GM19043 (cell line): Measurements from ENCODE around the gene DIAPH2.

Source experiments
- ATAC-seq: cut with Tn5 transposase; IDR thresholded peaks from one replicate; pipeline ENCODE4 v1.9.1; 2021; ENCODE audit warnings: low read depth; ENCODE audit not compliant: unreplicated experiment

DIAPH2 gene

GRCh38 chrX:97334850-97335249 is 650.2 kb downstream of the DIAPH2 start:
- no peak for ATAC-seq

DNA sequence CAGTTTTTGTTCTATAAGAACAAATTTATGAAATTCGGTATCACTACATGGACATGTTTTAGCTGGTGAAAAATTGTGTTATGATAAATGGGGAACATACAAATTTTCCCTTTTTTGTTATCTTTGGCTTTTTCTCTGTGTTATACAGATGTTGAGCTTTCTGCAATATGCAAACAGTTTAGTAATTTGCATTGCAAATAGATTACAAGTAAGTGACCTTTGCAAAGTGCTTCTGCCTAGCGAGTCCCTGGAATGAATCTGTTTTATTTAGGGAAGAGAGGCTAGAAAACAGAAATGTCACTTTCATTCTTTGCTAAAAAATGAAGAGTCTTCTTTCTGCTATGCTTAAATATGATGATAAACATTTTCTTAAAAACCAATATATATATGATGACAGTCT is 660.1 kb downstream of the DIAPH2 start:
- no peak for ATAC-seq

- ATAC-seq: no peak
These were observed 674.3 kb downstream of the DIAPH2 start for GRCh38 chrX:97358941-97359340.

DNA sequence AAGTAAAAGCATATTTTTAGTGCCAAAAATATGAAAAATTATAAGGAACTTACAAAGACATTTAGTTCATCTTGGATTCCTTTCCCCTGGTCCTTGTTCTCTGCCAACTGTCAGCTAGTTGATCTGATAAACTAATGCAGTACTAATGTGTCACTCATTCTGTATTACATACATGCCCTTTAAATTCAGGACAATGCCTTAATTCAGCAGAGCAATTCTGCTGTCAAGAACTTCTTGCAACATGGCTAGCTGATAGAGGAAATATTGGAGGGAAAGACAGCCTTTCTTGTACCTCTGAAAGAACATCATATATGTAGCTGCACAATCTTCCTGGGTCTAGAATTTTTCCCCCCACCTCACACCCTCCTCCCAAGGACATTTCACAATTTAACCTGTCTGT is 679.2 kb downstream of the DIAPH2 start:
- no peak for ATAC-seq

- ATAC-seq: no peak
These were observed 681.6 kb downstream of the DIAPH2 start for GRCh38 chrX:97366237-97366636.

DNA sequence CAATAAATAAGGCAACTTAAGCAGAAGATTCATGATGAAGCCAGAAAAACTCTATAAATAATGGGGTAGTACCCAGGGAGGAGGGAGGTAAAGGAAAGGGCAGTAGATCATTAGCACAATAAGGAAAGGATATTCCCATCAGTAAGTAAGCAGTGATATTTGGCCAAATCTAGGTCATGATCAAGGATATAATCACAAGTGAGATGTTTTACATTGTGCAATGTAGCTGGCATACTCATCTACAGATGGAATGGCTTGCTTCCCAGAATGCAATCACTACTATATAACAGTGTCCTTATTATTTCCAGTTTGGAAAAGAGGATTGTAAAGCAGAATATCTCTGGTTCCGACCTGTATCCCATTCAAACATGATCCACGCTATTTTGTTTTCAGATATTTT is 682.5 kb downstream of the DIAPH2 start:
- ATAC-seq: no peak

DNA sequence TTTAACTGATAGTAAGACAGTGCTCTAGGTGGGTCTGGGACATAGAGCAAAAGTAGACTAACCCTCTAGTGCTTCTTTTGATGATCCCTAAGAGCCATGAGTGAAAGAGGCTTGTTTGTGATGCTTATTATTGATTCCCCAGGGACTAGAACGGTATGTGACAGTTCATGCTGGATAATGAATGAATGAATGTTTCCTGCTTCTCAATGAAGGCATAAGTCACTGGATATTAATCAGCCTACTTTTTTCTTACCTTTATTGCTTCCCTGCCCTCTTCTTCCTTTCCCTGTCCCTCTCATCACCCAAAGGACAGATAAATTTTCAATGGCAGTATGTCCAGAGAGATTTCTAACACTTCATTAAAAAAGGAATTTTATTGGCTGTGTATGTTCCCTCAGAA is 685.3 kb downstream of the DIAPH2 start:
- ATAC-seq: no peak

- ATAC-seq: no peak
These were observed 687.5 kb downstream of the DIAPH2 start for GRCh38 chrX:97372001-97372766.

- ATAC-seq: no peak
These were observed 689.6 kb downstream of the DIAPH2 start for GRCh38 chrX:97374266-97374665.

DNA sequence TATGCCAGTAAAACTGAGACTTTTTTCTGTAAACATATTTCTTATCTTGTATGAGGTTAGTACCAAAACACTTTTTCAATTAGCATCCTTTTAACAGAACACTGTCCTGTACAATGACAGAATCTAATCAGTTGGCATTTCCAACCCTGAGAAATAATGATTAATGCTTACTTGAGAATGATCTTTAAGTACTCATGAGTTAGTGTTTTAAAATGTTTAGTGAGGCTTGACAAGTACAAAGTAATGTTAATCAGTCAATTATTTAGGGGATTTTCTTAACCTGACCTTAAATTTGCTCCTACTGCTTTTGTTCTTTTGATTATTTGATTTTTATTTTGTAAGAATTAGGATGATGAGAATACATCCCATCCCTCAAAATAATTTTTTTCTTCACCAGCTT is 695.6 kb downstream of the DIAPH2 start:
- no peak for ATAC-seq

- ATAC-seq: no peak
These were observed 700.0 kb downstream of the DIAPH2 start for GRCh38 chrX:97384685-97385084.

GRCh38 chrX:97387004-97387403 is 702.4 kb downstream of the DIAPH2 start:
- ATAC-seq: no peak

DNA sequence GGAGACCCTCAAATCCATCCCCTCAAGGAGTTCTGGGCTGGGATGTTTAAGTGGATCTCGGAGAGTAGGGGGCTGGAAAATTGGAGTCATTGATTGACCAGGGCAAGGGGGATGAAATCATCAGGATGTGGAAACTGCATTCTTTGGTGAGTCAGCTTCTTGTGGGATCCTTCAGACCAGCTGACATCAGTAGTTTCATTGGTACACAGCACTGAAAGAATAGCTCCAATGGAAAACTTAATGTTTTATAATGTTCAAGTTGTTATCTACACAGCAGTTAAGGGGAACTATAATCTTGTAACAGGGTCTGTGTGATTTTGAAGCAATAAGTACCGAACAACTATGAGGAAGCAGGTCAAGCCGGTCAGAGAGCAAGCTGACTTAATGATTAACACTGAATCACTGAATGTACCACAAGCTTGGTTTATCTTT is 705.1 kb downstream of the DIAPH2 start:
- no peak for ATAC-seq

DNA sequence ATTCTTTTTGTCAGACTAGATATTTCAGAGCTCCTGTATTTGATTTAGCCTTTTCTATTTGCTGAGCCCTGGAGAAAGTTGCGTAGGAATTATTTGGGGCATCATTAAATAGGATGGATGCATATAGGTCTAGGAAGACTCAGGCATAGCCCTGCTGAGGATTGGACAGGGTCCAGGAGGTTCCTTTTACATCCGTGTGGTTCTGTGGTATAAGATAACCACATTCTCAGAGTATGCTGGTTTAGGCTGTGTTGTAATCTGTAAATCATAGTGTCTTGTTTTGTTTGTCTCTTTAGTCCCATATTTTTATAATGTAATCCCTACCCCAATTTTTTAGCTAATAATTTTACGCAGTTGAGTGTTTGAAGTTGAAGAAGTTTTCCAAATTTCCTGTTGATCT is 712.7 kb downstream of the DIAPH2 start:
- ATAC-seq: no peak

GRCh38 chrX:97398030-97398551 is 713.4 kb downstream of the DIAPH2 start:
- peak; percentile 37 for ATAC-seq

DNA sequence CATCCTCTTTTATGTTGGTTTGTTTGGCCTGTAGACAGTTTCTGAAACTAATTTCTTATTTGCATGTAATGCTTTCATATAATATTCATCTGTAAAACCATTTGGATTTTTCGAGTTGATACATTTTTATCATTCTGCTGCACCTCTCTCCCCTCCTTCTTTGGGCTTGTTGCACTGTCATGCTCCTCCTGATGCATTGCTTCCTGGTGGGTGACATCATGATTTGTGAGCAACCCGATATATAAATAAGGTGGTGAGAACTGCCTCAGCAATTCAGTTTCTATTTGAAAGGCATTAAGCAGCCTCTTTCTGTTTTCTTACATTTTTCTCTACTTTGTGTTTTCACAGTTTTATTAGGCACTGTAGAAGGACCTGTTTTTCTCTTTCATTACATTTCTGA is 714.8 kb downstream of the DIAPH2 start:
- ATAC-seq: peak; percentile 35

DNA sequence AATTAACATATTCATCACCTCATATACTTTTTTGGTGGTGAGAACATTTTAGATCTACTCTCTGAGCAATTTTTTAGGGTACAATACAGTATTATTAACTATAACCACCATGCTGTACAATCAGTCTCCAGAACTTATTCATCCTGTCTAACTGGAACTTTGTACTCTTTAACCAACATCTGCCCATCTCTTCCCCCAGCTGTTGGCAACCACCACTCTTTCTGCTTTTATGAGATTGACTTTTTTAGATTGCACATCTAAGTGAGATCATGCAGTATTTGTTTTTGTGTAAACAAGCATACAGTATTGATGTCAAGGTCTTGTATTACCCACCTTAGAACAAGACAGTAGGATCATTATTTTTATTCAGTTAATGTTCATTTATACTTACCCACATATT is 715.9 kb downstream of the DIAPH2 start:
- no peak for ATAC-seq

DNA sequence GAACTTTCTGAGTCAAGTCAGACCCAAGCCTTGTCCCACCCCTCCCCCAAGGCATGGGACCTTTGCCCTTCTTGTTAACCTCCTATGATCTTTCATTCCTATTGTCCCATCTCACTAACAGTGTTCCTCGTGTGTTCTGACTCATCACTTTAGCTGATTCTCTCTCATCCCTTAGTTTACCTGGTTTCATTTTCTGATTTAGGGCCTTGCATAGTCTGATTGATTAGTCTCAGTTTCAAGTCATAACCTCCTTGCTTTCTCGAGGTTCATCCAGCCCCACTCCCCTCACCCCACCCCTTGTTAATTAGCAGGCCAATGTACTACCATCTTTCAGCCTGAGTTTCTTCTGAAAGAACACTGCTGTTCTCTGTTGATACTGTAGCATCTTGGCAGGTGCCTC is 716.5 kb downstream of the DIAPH2 start:
- ATAC-seq: peak; percentile 50

- ATAC-seq: no peak
These were observed 717.0 kb downstream of the DIAPH2 start for GRCh38 chrX:97401586-97402136.

DNA sequence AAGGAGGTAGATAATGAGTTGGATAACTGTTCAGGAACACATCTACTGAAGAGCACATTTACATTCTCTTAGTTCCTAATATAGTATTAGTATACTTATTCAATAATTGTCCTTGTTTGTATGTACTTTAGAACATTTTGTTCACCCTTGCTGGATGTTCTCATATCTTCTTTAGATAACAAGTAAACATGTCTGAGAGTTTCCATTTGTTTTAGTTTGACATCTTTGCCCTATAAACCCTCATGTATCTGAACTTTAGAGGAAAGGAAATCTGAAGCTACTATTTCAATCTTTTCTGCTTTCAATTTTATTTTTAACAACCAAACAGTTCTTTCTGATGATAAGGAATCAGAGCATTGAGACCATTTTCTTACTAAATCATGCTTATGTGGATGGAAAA is 717.7 kb downstream of the DIAPH2 start:
- no peak for ATAC-seq

- ATAC-seq: no peak
These were observed 718.3 kb downstream of the DIAPH2 start for GRCh38 chrX:97402903-97403302.

DNA sequence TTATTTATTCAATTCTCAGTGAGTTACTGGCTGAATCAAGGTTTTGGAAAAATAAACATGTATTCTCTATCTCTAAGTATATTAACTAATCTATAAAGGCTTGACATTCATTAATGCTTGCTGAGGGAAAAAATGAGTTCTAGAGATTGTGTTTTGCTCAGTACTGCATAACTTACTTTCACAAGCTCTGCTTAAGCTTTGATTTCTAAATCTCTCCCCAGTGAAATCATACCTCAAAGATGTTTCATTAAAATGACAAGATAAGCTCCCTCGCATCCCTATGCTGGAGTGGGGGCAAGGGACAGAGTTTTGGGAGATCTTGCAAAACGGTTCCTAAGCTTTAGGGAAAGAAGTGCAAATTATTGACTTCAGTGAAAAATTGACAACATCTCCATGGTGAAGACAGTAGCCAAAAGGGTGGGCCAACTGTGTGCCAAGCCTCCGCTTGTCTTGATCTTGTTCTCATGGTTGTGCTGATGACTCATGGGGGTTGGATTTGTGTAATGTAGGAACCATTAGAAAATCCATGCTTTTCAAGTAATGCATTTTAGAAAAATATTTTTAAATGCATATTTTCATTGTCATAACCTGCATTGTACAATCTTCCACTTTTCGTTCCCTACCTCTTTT is 720.5 kb downstream of the DIAPH2 start:
- ATAC-seq: no peak
